Caco-2 (cell line): ENCODE results near the gene LMTK2. TPM values are rescaled to one million over a fixed set of nuclear protein-coding genes. Genes with fewer than 3 reads are reported as not detected.

ENCODE experiments used
- BruUV-seq: library from RNA; stranded (reverse); fragments of 400-500 nt; replicated peaks from 2 replicates; lab custom pipeline; 2021; lab: Mats Ljungman, UMichigan
- CTCF ChIA-PET: fragments of 300-600 bp; sonication (Branson Sonifier 250); formaldehyde crosslinking; loops from one replicate; lab custom pipeline; 2022; ENCODE audit warnings: antibody characterized with exemption; lab: Charles Lee
- POLR2A ChIA-PET: fragments of 300-600 bp; sonication (Branson Sonifier 250); formaldehyde crosslinking; loops from one replicate; lab custom pipeline; 2022; ENCODE audit warnings: antibody characterized with exemption; lab: Charles Lee
- DNase-seq, 2 experiments: peaks; one replicate each; pipeline versions ENCODE4 v3.0.0 to v3.0.0-alpha.2; 2020 to 2022
- H3K27me3 ChIP-seq: replicated peaks from 2 replicates; pipeline ENCODE4 v1.6.0; 2011; ENCODE audit warnings: low read length; ENCODE audit not compliant: control insufficient read depth, insufficient read depth
- H3K36me3 ChIP-seq: 2 replicates; pipeline ENCODE4 v1.5.1; 2011; ENCODE audit warnings: low read length; ENCODE audit not compliant: control insufficient read depth, insufficient read depth
- H3K4me1 ChIP-seq: fragments of 250-450 bp; sonication (Bioruptor Pico); 2 replicates; pipeline ENCODE4 v1.5.1; 2020; ENCODE audit warnings: mild to moderate bottlenecking
- H3K4me3 ChIP-seq: 2 replicates; pipeline ENCODE4 v1.5.1; 2011; ENCODE audit warnings: low read depth, mild to moderate bottlenecking, control low read depth, low read length
- H3K9me3 ChIP-seq: fragments of 250-450 bp; sonication (Bioruptor Pico); 2 replicates; pipeline ENCODE4 v1.5.1; 2020; ENCODE audit warnings: mild to moderate bottlenecking, moderate library complexity
- H3K27ac Mint-ChIP-seq: one replicate; pipeline ENCODE4 v1.8.0; 2022; ENCODE audit warnings: mixed read lengths; ENCODE audit not compliant: unreplicated experiment
- H3K27me3 Mint-ChIP-seq: one replicate; pipeline ENCODE4 v1.8.0; 2022; ENCODE audit warnings: mixed read lengths; ENCODE audit not compliant: insufficient read depth, unreplicated experiment
- H3K36me3 Mint-ChIP-seq: one replicate; pipeline ENCODE4 v1.8.0; 2022; ENCODE audit warnings: mild to moderate bottlenecking, mixed read lengths; ENCODE audit not compliant: insufficient read depth, unreplicated experiment
- H3K4me1 Mint-ChIP-seq: one replicate; pipeline ENCODE4 v1.8.0; 2022; ENCODE audit warnings: low read depth, mixed read lengths; ENCODE audit not compliant: unreplicated experiment
- H3K4me3 Mint-ChIP-seq: one replicate; pipeline ENCODE4 v1.8.0; 2022; ENCODE audit warnings: mild to moderate bottlenecking, moderate library complexity, mixed read lengths; ENCODE audit not compliant: unreplicated experiment
- H3K9me3 Mint-ChIP-seq: one replicate; pipeline ENCODE4 v1.8.0; 2022; ENCODE audit warnings: mixed read lengths; ENCODE audit not compliant: unreplicated experiment
- CTCF ChIP-seq, 2 experiments: fragments of 200-600 bp in 1 of 2; IDR thresholded peaks; 1 replicate in 1 of 2; 2 replicates in 1 of 2; pipeline versions ENCODE4 v1.5.1 to v1.8.0; 2011 to 2022; ENCODE audit warnings: antibody characterized with exemption in 1 of 2, control low read depth in 1 of 2, inconsistent platforms in 1 of 2, low read depth in 1 of 2, low read length in 1 of 2, mild to moderate bottlenecking in 1 of 2, moderate library complexity in 1 of 2; ENCODE audit not compliant: insufficient read depth in 1 of 2, severe bottlenecking in 1 of 2, unreplicated experiment in 1 of 2
- intact Hi-C: fragments of 100-400 bp; cut with micrococcal nuclease; formaldehyde crosslinking; loops from one replicate; pipeline ENCODE4 v1.10.0; 2022; ENCODE audit not compliant: unreplicated experiment
- total RNA-seq: library from RNA; stranded (reverse); gene quantifications from 2 replicates; pipeline ENCODE4 v1.2.3, GENCODE V29; 2022

Gene LMTK2
- total RNA-seq, 1 experiment from 2014 or later, result 21.9 TPM

GRCh38 chr7:98149116-98149692 lies 42.5 kb downstream of the LMTK2 start:
- Histone ChIP-seq H3K36me3 (no peaks in the 10 kb centered on the region; the same call in 1 of the 2 replicates), H3K27me3 (no peaks in the 10 kb centered on the region), H3K9me3 (no peaks in the 10 kb centered on the region), H3K4me1 (peaks cover 5% of the 10 kb centered on the region; the same call in 1 of the 2 replicates), H3K4me3 (no peak overlapping the region)
- POLR2A ChIA-PET, result no interaction called here
- Mint-ChIP-seq H3K27me3 (no peaks in the 10 kb centered on the region), H3K4me3 (no peak overlapping the region), H3K9me3 (peaks cover 9% of the 10 kb centered on the region), H3K4me1 (no peaks in the 10 kb centered on the region), H3K27ac (no peak overlapping the region), H3K36me3 (peaks cover 10% of the 10 kb centered on the region)
- BruUV-seq, result no TSS peak
- no peak for DNase-seq
- intact Hi-C loops, result no loop called here
- TF ChIP-seq CTCF (IDR thresholded peaks at IDR 0.05; ENCODE audit: insufficient read depth in 1 of 2, low read depth in 1 of 2, low read length in 1 of 2, severe bottlenecking in 1 of 2, unreplicated experiment in 1 of 2), result no peak
- CTCF ChIA-PET, result interaction anchor here (1.0 kb wide), 1 partner anchor 17 kb away, joined by 3 read pairs; no protein-coding TSS in a partner anchor

- no peaks in the 10 kb centered on the region for H3K4me1 Mint-ChIP-seq
- intact Hi-C loops, result no loop called here
- no peak for TF ChIP-seq CTCF (IDR thresholded peaks at IDR 0.05; ENCODE audit: insufficient read depth in 1 of 2, low read depth in 1 of 2, low read length in 1 of 2, severe bottlenecking in 1 of 2, unreplicated experiment in 1 of 2)
- DNase-seq, result no peak
- no peaks in the 10 kb centered on the region for H3K9me3 ChIP-seq
- H3K36me3 Mint-ChIP-seq, result peaks cover 32% of the 10 kb centered on the region
- CTCF ChIA-PET, result no interaction called here
- H3K36me3 ChIP-seq, result no peaks in the 10 kb centered on the region; the same call in 1 of the 2 replicates
- no peak overlapping the region for H3K27ac Mint-ChIP-seq
- no peak overlapping the region for H3K4me3 ChIP-seq
- H3K27me3 Mint-ChIP-seq, result no peaks in the 10 kb centered on the region
- H3K4me3 Mint-ChIP-seq, result no peak overlapping the region
- POLR2A ChIA-PET, result no interaction called here
- peaks cover 5% of the 10 kb centered on the region; the same call in 1 of the 2 replicates for H3K4me1 ChIP-seq
- H3K27me3 ChIP-seq, result no peaks in the 10 kb centered on the region
- no TSS peak for BruUV-seq
- H3K9me3 Mint-ChIP-seq, result no peaks in the 10 kb centered on the region
Observed at GRCh38 chr7:98151884-98152283, 45.2 kb downstream of the LMTK2 start.

GRCh38 chr7:98156700-98157099 lies 50.0 kb downstream of the LMTK2 start:
- Histone ChIP-seq H3K4me1 (no peaks in the 10 kb centered on the region), H3K36me3 (no peaks in the 10 kb centered on the region; the same call in 1 of the 2 replicates), H3K27me3 (no peaks in the 10 kb centered on the region), H3K9me3 (no peaks in the 10 kb centered on the region), H3K4me3 (no peak overlapping the region)
- H3K4me1 Mint-ChIP-seq, result no peaks in the 10 kb centered on the region
- no peak overlapping the region for H3K27ac Mint-ChIP-seq
- no peak overlapping the region for H3K4me3 Mint-ChIP-seq
- intact Hi-C loops, result no loop called here
- DNase-seq, result no peak
- peaks cover 41% of the 10 kb centered on the region for H3K36me3 Mint-ChIP-seq
- no TSS peak for BruUV-seq
- no peak for TF ChIP-seq CTCF (IDR thresholded peaks at IDR 0.05; ENCODE audit: insufficient read depth in 1 of 2, low read depth in 1 of 2, low read length in 1 of 2, severe bottlenecking in 1 of 2, unreplicated experiment in 1 of 2)
- no peaks in the 10 kb centered on the region for H3K9me3 Mint-ChIP-seq
- ChIA-PET POLR2A (no interaction called here), CTCF (no interaction called here)
- no peaks in the 10 kb centered on the region for H3K27me3 Mint-ChIP-seq
